ENCODE measurements around the gene CCBE1.

Gene CCBE1

DNA sequence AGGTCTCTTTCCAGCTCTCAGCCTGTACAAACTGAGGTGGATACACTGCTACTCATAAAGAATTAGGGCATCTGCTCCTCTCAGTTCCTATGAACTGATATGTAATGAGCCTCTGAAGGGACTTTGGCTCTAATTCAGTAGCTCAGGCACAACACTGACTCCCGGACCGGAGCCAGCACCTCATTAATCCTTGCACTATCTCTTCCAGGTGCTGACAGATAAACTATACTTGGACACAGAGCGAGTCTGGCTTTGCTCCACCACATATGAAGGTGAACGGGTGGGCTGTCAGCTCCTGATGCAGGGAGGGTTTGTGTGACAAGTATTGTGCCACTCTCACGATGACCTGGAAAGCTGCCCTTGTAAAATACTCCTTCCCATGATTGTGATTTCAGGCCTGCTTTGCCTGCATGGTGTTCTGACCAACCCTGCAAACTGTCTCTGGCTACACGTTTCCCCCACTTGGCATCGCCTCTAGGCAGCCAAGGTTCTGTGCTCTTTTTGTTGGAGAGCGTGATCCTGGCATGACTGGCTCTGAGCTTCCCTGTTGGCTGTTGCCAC is 226.6 kb downstream of the CCBE1 start:
- Histone ChIP-seq H3K27ac (ENCODE audit: low read depth, low read length, severe bottlenecking) (no peak overlapping the region), H3K36me3 (ENCODE audit: control insufficient read depth, insufficient read depth, low read length) (no peaks in the 10 kb centered on the region), H3K4me1 (ENCODE audit: control insufficient read depth, insufficient read depth, low read length, poor library complexity, severe bottlenecking) (no peaks in the 10 kb centered on the region), H3K4me3 (ENCODE audit: extremely low read depth, insufficient read depth, low read length, poor library complexity, severe bottlenecking) (no peak overlapping the region), H3K9me3 (ENCODE audit: control insufficient read depth, low read length) (no peaks in the 10 kb centered on the region)
- WGBS, 2 experiments (ENCODE audit: insufficient coverage in 2 of 2): 90 to 100% methylated on average over 6 of the region's 8 CpGs

DNA sequence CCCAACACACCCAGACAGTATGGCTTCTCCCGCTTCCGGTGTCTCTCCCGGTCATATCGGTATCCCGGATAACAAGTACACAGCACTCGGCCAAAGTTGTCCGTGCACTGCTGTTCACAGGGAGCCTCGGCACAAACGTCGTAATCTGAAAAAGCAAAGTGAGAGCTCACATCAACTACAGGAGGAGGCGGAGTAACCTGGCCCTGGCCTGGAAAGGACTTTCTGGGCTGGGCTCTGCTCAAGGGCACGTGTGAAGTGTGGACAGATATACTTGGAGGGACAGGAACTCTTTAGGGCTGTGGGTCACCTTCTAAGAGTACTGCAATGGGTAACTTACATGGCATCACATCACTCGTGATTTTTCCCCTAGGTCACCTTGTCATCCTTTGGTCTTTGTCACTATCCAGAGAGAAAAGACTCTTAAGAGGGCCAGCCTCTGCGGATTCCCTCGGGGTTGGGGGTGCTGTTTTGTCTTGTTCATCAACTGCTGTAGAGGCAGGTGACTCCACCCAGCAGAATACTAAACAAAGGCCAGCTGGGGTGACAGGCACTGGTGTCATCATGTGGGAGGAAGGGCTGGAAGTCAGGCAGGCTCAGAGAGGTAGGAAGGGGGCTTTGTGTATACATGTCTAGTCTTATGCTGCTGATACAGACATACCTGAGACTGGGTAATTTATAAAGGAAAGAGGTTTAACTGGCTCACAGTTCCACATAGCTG is 227.6 kb downstream of the CCBE1 start:
- H3K27ac ChIP-seq (ENCODE audit: low read depth, low read length, severe bottlenecking): no peak overlapping the region
- no peak overlapping the region for H3K4me3 ChIP-seq (ENCODE audit: extremely low read depth, insufficient read depth, low read length, poor library complexity, severe bottlenecking)
- H3K9me3 ChIP-seq (ENCODE audit: control insufficient read depth, low read length): no peaks in the 10 kb centered on the region
- peaks cover 3% of the 10 kb centered on the region for H3K4me1 ChIP-seq (ENCODE audit: control insufficient read depth, insufficient read depth, low read length, poor library complexity, severe bottlenecking)
- H3K36me3 ChIP-seq (ENCODE audit: control insufficient read depth, insufficient read depth, low read length): no peaks in the 10 kb centered on the region
- 87 to 96% methylated on average over 10 to 13 of the region's 15 CpGs for WGBS, 2 experiments (ENCODE audit: insufficient coverage in 2 of 2)

DNA sequence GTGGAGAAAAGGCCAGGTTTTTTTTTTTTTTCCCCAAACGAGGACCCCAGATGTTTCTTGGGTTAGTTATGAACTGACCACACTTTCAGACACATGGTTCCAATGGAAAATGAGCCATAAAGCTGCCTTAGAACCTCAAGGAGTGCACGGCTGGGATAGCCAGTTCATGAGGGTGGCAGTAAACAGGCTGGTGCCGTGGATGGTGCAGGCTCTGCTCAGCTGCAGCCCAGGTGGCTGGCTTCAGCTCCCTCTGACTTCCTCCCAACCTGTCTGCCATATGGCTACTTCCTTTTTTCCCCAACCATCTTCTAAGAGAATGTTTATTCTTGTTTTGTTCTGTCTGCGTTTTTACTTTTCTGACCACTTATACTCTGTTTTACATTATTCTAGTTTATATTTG is 228.4 kb downstream of the CCBE1 start:
- Histone ChIP-seq H3K4me3 (ENCODE audit: extremely low read depth, insufficient read depth, low read length, poor library complexity, severe bottlenecking) (no peak overlapping the region), H3K27ac (ENCODE audit: low read depth, low read length, severe bottlenecking) (no peak overlapping the region), H3K4me1 (ENCODE audit: control insufficient read depth, insufficient read depth, low read length, poor library complexity, severe bottlenecking) (peaks cover 3% of the 10 kb centered on the region), H3K9me3 (ENCODE audit: control insufficient read depth, low read length) (no peaks in the 10 kb centered on the region), H3K36me3 (ENCODE audit: control insufficient read depth, insufficient read depth, low read length) (no peaks in the 10 kb centered on the region)
- WGBS, 2 experiments (ENCODE audit: insufficient coverage in 2 of 2): 91% methylated on average over 2 of the region's 4 CpGs; no CpG with 5 or more reads in 1 of the 2 experiments

DNA sequence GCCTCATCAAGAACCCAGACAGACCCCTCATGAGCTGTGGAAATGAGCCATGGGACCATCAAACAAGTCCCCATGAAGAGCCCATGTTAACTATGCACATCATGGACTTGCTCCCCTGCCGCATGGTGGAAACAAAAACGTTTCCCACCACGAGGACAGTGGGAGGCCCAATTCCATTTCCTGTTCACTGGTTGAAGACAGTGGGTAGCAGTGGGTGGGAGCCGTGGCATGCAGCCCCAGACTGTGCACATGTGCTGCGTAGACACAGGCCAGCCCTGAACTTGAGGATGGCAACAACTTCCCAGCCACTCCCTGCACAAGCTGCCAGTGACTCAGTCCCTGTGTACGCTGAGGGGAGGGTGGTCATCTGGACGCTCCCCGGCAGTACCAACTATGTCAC is 229.7 kb downstream of the CCBE1 start:
- peaks cover 3% of the 10 kb centered on the region for H3K4me1 ChIP-seq (ENCODE audit: control insufficient read depth, insufficient read depth, low read length, poor library complexity, severe bottlenecking)
- H3K4me3 ChIP-seq (ENCODE audit: extremely low read depth, insufficient read depth, low read length, poor library complexity, severe bottlenecking): no peak overlapping the region
- 88 to 95% methylated on average over 5 to 8 of the region's 8 CpGs for WGBS, 2 experiments (ENCODE audit: insufficient coverage in 2 of 2)
- H3K9me3 ChIP-seq (ENCODE audit: control insufficient read depth, low read length): no peaks in the 10 kb centered on the region
- no peak overlapping the region for H3K27ac ChIP-seq (ENCODE audit: low read depth, low read length, severe bottlenecking)
- no peaks in the 10 kb centered on the region for H3K36me3 ChIP-seq (ENCODE audit: control insufficient read depth, insufficient read depth, low read length)

DNA sequence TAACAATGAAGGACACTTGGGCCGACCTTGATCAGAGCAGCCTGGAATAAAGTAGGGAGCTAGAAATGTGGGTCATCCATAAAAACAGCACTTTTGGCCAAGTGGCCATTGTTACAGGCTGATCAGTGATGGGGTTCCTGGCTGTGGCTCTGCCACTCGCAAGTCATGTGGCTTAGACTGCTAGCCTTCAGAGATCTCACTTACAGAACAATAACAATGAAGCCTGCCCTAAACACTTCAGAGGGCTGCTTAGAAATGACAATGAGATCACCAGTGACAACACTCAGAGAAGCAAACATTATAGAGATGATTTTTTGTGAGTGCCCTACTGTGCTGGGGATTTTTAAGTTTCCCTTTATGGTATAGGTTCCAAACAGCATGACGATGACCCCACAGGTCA is 230.2 kb downstream of the CCBE1 start:
- Histone ChIP-seq H3K4me3 (ENCODE audit: extremely low read depth, insufficient read depth, low read length, poor library complexity, severe bottlenecking) (no peak overlapping the region), H3K4me1 (ENCODE audit: control insufficient read depth, insufficient read depth, low read length, poor library complexity, severe bottlenecking) (peaks cover 3% of the 10 kb centered on the region), H3K27ac (ENCODE audit: low read depth, low read length, severe bottlenecking) (no peak overlapping the region), H3K36me3 (ENCODE audit: control insufficient read depth, insufficient read depth, low read length) (no peaks in the 10 kb centered on the region), H3K9me3 (ENCODE audit: control insufficient read depth, low read length) (no peaks in the 10 kb centered on the region)
- 93 to 100% methylated on average over 1 to 2 of the region's 3 CpGs for WGBS, 2 experiments (ENCODE audit: insufficient coverage in 2 of 2)

DNA sequence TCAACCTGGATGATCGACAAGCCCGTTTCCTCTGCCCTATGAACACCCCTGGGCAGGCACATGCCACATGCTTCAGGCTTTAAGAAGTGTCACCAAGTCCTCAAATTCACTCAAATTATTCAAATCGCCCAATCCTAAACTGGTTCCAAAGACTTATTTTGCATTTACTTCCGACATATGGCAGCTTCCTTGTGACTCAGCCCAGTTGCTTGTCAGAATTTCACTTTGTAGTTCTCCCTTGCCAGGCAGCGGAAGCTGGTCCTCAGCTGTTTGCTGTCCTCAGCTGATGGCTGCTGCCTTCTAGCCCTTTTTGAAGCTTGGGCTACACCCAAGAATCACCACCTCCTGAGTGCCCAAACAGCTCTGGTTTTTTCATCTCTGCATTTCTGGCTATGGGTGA is 232.7 kb downstream of the CCBE1 start:
- no peak overlapping the region for H3K4me3 ChIP-seq (ENCODE audit: extremely low read depth, insufficient read depth, low read length, poor library complexity, severe bottlenecking)
- H3K27ac ChIP-seq (ENCODE audit: low read depth, low read length, severe bottlenecking): no peak overlapping the region
- H3K4me1 ChIP-seq (ENCODE audit: control insufficient read depth, insufficient read depth, low read length, poor library complexity, severe bottlenecking): peaks cover 3% of the 10 kb centered on the region
- no peaks in the 10 kb centered on the region for H3K36me3 ChIP-seq (ENCODE audit: control insufficient read depth, insufficient read depth, low read length)
- 82 to 91% methylated on average over 5 of the region's 5 CpGs for WGBS, 2 experiments (ENCODE audit: insufficient coverage in 2 of 2)
- no peaks in the 10 kb centered on the region for H3K9me3 ChIP-seq (ENCODE audit: control insufficient read depth, low read length)

DNA sequence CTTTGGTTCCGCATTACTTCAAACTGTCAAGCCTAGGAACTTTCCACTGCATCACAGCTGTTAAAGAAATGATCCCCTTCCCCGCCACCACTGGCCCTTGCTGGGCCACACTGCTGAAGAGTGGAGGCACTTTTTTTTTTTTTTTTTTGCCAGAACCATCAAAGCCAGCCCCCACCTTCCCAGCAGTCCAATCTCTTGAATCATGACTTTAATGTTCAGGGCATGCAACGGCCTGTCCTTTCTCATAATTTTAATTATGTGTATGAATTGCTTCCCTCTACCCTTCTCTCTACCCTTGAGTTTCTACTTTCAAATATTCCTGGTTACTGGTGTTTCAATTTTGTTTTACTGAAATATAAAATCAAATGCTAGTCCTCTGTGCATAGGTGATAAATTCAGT is 236.1 kb downstream of the CCBE1 start:
- H3K4me1 ChIP-seq (ENCODE audit: control insufficient read depth, insufficient read depth, low read length, poor library complexity, severe bottlenecking): peaks cover 3% of the 10 kb centered on the region
- WGBS, 2 experiments (ENCODE audit: insufficient coverage in 2 of 2): 94 to 100% methylated on average over 1 to 2 of the region's 3 CpGs

DNA sequence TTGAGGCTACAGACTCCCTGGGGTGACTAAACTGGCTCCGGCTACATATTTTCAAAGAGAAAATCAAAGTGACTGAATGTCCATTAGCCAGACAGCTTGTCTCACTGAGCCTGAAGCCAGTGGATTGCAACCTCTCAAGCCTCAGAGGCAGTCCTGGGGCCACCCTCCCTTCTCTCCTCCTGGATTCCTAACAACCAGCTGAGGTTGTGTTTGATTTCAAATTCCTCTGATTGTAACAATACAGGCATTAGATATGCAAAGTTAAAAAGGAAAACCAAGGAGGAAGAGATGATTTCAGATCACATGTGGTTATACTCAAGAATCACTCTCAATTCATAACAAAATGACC is 237.2 kb downstream of the CCBE1 start:
- 80 to 100% methylated on average over 1 of the region's 1 CpG for WGBS, 2 experiments (ENCODE audit: insufficient coverage in 2 of 2)
- Histone ChIP-seq H3K36me3 (ENCODE audit: control insufficient read depth, insufficient read depth, low read length) (no peaks in the 10 kb centered on the region), H3K4me1 (ENCODE audit: control insufficient read depth, insufficient read depth, low read length, poor library complexity, severe bottlenecking) (peaks cover 6% of the 10 kb centered on the region), H3K9me3 (ENCODE audit: control insufficient read depth, low read length) (no peaks in the 10 kb centered on the region), H3K27ac (ENCODE audit: low read depth, low read length, severe bottlenecking) (no peak overlapping the region), H3K4me3 (ENCODE audit: extremely low read depth, insufficient read depth, low read length, poor library complexity, severe bottlenecking) (no peak overlapping the region)

More for the DNA sequence above, 236.1 kb downstream of the CCBE1 start:
- Histone ChIP-seq H3K9me3 (ENCODE audit: control insufficient read depth, low read length) (no peaks in the 10 kb centered on the region), H3K27ac (ENCODE audit: low read depth, low read length, severe bottlenecking) (no peak overlapping the region), H3K4me3 (ENCODE audit: extremely low read depth, insufficient read depth, low read length, poor library complexity, severe bottlenecking) (no peak overlapping the region), H3K36me3 (ENCODE audit: control insufficient read depth, insufficient read depth, low read length) (no peaks in the 10 kb centered on the region)

DNA sequence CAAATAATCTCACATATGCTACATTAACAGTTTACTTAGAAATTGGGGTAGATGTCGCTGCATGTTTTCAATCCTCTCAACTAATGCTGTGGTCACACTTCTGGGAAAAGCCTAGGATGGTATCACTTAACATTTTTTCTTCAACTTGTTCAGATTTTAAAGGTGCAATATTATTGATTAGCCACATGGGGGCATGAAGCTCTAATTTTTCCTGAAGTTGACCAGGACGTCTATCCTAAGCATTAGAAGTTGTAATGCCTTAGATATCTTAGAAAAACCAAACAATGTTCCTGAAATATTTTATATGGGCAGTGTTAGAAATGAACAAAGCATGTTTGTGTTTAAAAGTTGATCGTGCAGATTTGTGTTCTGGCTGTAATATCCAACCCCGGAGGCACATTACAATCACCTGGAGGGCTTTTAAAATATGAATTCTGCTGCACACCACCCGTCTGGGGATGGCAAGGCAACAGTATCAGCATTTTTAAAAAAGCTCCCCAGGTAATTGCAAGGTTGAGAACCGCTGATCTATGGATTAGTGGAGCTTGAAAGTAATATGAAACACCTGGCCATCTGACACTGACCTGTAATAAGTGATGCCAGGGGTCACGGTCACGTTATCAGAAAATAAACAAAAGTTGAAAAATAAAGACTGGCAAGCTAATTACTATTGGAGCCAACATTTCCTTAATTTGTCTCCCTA is 237.7 kb downstream of the CCBE1 start:
- 46 to 68% methylated on average over 6 of the region's 8 CpGs for WGBS, 2 experiments (ENCODE audit: insufficient coverage in 2 of 2)
- Histone ChIP-seq H3K4me1 (ENCODE audit: control insufficient read depth, insufficient read depth, low read length, poor library complexity, severe bottlenecking) (peaks cover 5% of the 10 kb centered on the region), H3K4me3 (ENCODE audit: extremely low read depth, insufficient read depth, low read length, poor library complexity, severe bottlenecking) (no peak overlapping the region), H3K36me3 (ENCODE audit: control insufficient read depth, insufficient read depth, low read length) (no peaks in the 10 kb centered on the region), H3K27ac (ENCODE audit: low read depth, low read length, severe bottlenecking) (no peak overlapping the region), H3K9me3 (ENCODE audit: control insufficient read depth, low read length) (no peaks in the 10 kb centered on the region)

DNA sequence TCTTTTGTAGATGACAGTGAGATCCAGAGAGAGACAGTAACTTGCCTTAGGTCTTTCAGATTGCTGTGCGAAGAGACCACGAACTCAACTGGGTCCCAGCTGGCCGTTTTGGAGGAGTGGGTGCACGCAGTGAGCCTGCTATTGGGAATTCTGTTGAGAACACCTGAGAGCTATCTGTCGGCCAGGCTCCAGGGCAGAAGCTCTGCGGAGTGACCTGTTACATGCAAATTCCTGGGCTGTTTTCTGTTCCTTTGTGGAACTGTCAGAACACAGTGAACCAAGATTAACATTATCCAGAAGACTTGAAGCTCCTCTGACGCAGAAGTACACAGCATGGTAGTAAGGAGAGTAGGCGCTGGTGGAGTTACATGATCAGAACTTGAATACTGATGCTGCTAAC is 238.6 kb downstream of the CCBE1 start:
- WGBS, 2 experiments (ENCODE audit: insufficient coverage in 2 of 2): 70 to 71% methylated on average over 8 of the region's 8 CpGs
- Histone ChIP-seq H3K4me1 (ENCODE audit: control insufficient read depth, insufficient read depth, low read length, poor library complexity, severe bottlenecking) (peaks cover 5% of the 10 kb centered on the region), H3K36me3 (ENCODE audit: control insufficient read depth, insufficient read depth, low read length) (no peaks in the 10 kb centered on the region), H3K4me3 (ENCODE audit: extremely low read depth, insufficient read depth, low read length, poor library complexity, severe bottlenecking) (no peak overlapping the region), H3K9me3 (ENCODE audit: control insufficient read depth, low read length) (no peaks in the 10 kb centered on the region), H3K27ac (ENCODE audit: low read depth, low read length, severe bottlenecking) (no peak overlapping the region)

DNA sequence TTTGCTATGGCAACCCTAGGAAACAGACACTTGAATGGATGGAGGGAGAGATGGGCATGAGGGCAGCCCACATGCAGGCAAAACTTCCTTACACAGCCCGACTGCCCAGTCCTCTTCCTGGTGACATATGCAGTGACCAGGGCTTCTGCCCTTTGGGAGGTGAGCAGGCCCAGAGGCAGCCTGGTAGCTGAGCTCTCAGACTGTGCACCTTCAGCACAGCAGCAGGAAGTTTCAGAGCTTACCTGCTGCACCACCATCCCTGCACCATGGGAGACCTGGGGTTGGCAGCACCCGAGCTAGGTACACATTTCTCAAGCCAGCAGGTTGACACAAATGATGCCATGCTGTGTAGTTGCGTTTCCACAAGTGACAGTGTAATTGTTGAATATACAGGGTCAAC is 240.6 kb downstream of the CCBE1 start:
- Histone ChIP-seq H3K4me1 (ENCODE audit: control insufficient read depth, insufficient read depth, low read length, poor library complexity, severe bottlenecking) (peaks cover 10% of the 10 kb centered on the region), H3K9me3 (ENCODE audit: control insufficient read depth, low read length) (no peaks in the 10 kb centered on the region), H3K36me3 (ENCODE audit: control insufficient read depth, insufficient read depth, low read length) (no peaks in the 10 kb centered on the region), H3K27ac (ENCODE audit: low read depth, low read length, severe bottlenecking) (no peak overlapping the region), H3K4me3 (ENCODE audit: extremely low read depth, insufficient read depth, low read length, poor library complexity, severe bottlenecking) (no peak overlapping the region)
- WGBS, 2 experiments (ENCODE audit: insufficient coverage in 2 of 2): 87 to 88% methylated on average over 2 to 3 of the region's 3 CpGs

All from mesodermal cell (in vitro differentiated cells).